ENCODE results near the gene HDAC11.
"Not testable (repeated sequence)": the region's sequence is repeated elsewhere in the genome, so short reads cannot be mapped to it uniquely, and the experiment has no call there.

DNA sequence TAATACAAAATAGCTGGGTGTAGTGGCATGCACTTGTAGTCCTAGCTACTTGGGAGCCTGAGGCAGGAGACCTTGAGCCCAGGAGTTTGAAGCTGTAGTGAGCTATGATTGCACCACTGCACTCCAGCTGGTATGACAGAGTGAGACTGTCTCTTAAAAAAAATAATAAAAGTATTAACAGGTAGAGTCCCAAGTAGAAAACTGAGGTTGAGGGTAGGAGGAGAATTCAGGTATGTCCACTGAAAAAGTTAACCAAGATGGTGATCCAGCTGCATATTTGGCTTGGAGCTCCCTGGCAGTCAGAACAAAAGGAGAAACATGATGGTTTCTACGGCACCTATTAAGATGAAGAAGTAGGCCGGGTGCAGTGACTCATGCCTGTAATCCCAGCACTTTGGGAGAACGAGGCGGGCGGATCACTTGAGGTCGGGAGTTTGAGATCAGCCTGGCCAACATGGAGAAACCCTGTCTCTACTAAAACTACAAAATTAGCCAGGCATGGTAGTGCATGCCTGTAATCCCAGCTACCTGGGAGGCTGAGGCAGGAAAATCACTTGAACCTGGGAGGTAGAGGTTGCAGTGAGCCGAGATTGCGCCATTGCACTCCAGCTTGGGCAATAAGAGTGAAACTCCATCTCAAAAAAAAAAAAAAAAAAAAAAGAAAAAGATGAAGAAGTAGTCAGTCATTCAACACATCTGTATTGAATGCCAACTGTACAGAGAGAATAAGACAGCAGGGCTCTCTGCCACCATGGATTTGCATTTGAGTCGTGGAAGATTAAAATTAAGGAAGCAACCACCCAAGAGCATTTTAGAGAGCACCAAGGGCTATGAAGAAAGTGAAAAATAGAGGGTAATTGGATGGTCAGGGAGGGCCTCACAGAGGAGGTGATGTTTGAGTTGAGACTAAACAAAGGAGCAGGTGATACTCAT is 5.8 kb downstream of the HDAC11 start:
- not testable (repeated sequence) for TF ChIP-seq EZH2phosphoT487 (IDR thresholded peaks at IDR 0.05; ENCODE audit: low read length)
- TF ChIP-seq, protein P1, sequence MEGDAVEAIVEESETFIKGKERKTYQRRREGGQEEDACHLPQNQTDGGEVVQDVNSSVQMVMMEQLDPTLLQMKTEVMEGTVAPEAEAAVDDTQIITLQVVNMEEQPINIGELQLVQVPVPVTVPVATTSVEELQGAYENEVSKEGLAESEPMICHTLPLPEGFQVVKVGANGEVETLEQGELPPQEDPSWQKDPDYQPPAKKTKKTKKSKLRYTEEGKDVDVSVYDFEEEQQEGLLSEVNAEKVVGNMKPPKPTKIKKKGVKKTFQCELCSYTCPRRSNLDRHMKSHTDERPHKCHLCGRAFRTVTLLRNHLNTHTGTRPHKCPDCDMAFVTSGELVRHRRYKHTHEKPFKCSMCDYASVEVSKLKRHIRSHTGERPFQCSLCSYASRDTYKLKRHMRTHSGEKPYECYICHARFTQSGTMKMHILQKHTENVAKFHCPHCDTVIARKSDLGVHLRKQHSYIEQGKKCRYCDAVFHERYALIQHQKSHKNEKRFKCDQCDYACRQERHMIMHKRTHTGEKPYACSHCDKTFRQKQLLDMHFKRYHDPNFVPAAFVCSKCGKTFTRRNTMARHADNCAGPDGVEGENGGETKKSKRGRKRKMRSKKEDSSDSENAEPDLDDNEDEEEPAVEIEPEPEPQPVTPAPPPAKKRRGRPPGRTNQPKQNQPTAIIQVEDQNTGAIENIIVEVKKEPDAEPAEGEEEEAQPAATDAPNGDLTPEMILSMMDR (IDR thresholded peaks at IDR 0.05; ENCODE audit: low read length) = not testable (repeated sequence)

All from MM.1S (cell line).